A673 (cell line): ENCODE measurements around the gene APOA4. TPM values are rescaled to one million over a fixed set of nuclear protein-coding genes. Genes with fewer than 3 reads are reported as not detected.

Experiments
- BruUV-seq: library from RNA; stranded (reverse); fragments of 400-500 nt; replicated peaks from 2 replicates; lab custom pipeline; 2021; lab: Mats Ljungman, UMichigan
- CTCF ChIA-PET: fragments of 300-600 bp; sonication (Branson Sonifier 250); formaldehyde crosslinking; loops from one replicate; lab custom pipeline; 2022; ENCODE audit warnings: antibody characterized with exemption; lab: Charles Lee
- POLR2A ChIA-PET: fragments of 300-600 bp; sonication (Branson Sonifier 250); formaldehyde crosslinking; loops from one replicate; lab custom pipeline; 2022; ENCODE audit warnings: antibody characterized with exemption; ENCODE audit not compliant: low non-redundant PET; lab: Charles Lee
- DNase-seq: peaks from one replicate; pipeline ENCODE4 v3.0.0-alpha.2; 2015; ENCODE audit warnings: low spot score
- H3K27ac ChIP-seq: fragments of 200-600 bp; sonication (generic); 2 replicates; pipeline ENCODE4 v1.5.1; 2016; ENCODE audit warnings: mixed run types, low read depth, mild to moderate bottlenecking, mixed read lengths, antibody characterized with exemption, low read length; ENCODE audit not compliant: poor library complexity, severe bottlenecking
- H3K27me3 ChIP-seq: fragments of 200-600 bp; sonication (generic); replicated peaks from 2 replicates; pipeline ENCODE4 v1.6.1; 2017; ENCODE audit warnings: mixed run types, low read depth, mild to moderate bottlenecking, mixed read lengths, antibody characterized with exemption, low read length; ENCODE audit not compliant: insufficient read depth, poor library complexity
- H3K36me3 ChIP-seq: fragments of 200-600 bp; sonication (generic); 2 replicates; pipeline ENCODE4 v1.6.1; 2016; ENCODE audit warnings: mixed run types, mild to moderate bottlenecking, mixed read lengths, antibody characterized with exemption, low read length; ENCODE audit not compliant: insufficient read depth, poor library complexity, severe bottlenecking
- H3K4me1 ChIP-seq: fragments of 200-600 bp; sonication (generic); 2 replicates; pipeline ENCODE4 v1.6.1; 2017; ENCODE audit warnings: mixed run types, mild to moderate bottlenecking, mixed read lengths, antibody characterized with exemption, low read length; ENCODE audit not compliant: insufficient read depth, poor library complexity, severe bottlenecking
- H3K4me3 ChIP-seq: fragments of 200-600 bp; sonication (generic); 2 replicates; pipeline ENCODE4 v1.5.1; 2016; ENCODE audit warnings: low read depth, mixed run types, mild to moderate bottlenecking, mixed read lengths, low read length; ENCODE audit not compliant: poor library complexity, severe bottlenecking
- H3K9me3 ChIP-seq: fragments of 200-600 bp; sonication (generic); 2 replicates; pipeline ENCODE4 v1.6.1; 2016; ENCODE audit warnings: mixed run types, low read depth, mild to moderate bottlenecking, mixed read lengths, antibody characterized with exemption, low read length; ENCODE audit not compliant: poor library complexity, severe bottlenecking
- EZH2 ChIP-seq: fragments of 200-600 bp; sonication (generic); IDR thresholded peaks from 2 replicates; pipeline ENCODE4 v1.6.1; 2017; ENCODE audit warnings: borderline replicate concordance, low read depth, mild to moderate bottlenecking, mixed read lengths, antibody characterized with exemption, low read length; ENCODE audit not compliant: poor library complexity, severe bottlenecking
- intact Hi-C: fragments of 100-400 bp; cut with micrococcal nuclease; formaldehyde crosslinking; loops from one replicate; pipeline ENCODE4 v1.10.0; 2022; ENCODE audit not compliant: unreplicated experiment
- total RNA-seq: library from RNA; stranded (reverse); gene quantifications from 2 replicates; pipeline ENCODE4 v1.2.3, GENCODE V29; 2021
- TF ChIP-seq, protein P1 (sequence below): fragments of 300-800, 200-600 bp; sonication (generic); conservative IDR thresholded peaks from 2 replicates; pipeline ENCODE4 v1.5.1; 2017; ENCODE audit warnings: low read depth, mild to moderate bottlenecking, antibody characterized with exemption, low read length, moderate library complexity, mixed read lengths

APOA4 gene
- total RNA-seq, 1 experiment from 2014 or later: not detected

GRCh38 chr11:116831790-116832349 is 8.8 kb upstream of the APOA4 start:
- H3K4me3 ChIP-seq: no peak overlapping the region
- intact Hi-C loops: no loop called here
- H3K27ac ChIP-seq: no peak overlapping the region
- H3K27me3 ChIP-seq: no peaks in the 10 kb centered on the region
- H3K9me3 ChIP-seq: no peaks in the 10 kb centered on the region
- H3K4me1 ChIP-seq: peaks cover 12% of the 10 kb centered on the region
- no peak for DNase-seq
- ChIA-PET CTCF (no interaction called here), POLR2A (no interaction called here)
- no peaks in the 10 kb centered on the region for H3K36me3 ChIP-seq
- TF ChIP-seq, protein P1, sequence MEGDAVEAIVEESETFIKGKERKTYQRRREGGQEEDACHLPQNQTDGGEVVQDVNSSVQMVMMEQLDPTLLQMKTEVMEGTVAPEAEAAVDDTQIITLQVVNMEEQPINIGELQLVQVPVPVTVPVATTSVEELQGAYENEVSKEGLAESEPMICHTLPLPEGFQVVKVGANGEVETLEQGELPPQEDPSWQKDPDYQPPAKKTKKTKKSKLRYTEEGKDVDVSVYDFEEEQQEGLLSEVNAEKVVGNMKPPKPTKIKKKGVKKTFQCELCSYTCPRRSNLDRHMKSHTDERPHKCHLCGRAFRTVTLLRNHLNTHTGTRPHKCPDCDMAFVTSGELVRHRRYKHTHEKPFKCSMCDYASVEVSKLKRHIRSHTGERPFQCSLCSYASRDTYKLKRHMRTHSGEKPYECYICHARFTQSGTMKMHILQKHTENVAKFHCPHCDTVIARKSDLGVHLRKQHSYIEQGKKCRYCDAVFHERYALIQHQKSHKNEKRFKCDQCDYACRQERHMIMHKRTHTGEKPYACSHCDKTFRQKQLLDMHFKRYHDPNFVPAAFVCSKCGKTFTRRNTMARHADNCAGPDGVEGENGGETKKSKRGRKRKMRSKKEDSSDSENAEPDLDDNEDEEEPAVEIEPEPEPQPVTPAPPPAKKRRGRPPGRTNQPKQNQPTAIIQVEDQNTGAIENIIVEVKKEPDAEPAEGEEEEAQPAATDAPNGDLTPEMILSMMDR: no peak
- no peak for TF ChIP-seq EZH2
- no TSS peak for BruUV-seq

DNA sequence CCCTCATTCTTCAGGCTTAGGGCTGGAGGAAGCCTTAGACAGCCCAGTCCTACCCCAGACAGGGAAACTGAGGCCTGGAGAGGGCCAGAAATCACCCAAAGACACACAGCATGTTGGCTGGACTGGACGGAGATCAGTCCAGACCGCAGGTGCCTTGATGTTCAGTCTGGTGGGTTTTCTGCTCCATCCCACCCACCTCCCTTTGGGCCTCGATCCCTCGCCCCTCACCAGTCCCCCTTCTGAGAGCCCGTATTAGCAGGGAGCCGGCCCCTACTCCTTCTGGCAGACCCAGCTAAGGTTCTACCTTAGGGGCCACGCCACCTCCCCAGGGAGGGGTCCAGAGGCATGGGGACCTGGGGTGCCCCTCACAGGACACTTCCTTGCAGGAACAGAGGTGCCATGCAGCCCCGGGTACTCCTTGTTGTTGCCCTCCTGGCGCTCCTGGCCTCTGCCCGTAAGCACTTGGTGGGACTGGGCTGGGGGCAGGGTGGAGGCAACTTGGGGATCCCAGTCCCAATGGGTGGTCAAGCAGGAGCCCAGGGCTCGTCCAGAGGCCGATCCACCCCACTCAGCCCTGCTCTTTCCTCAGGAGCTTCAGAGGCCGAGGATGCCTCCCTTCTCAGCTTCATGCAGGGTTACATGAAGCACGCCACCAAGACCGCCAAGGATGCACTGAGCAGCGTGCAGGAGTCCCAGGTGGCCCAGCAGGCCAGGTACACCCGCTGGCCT is 7.2 kb upstream of the APOA4 start:
- Histone ChIP-seq H3K4me1 (peaks cover 9% of the 10 kb centered on the region), H3K27me3 (no peaks in the 10 kb centered on the region), H3K27ac (no peak overlapping the region), H3K4me3 (no peak overlapping the region), H3K36me3 (no peaks in the 10 kb centered on the region), H3K9me3 (no peaks in the 10 kb centered on the region)
- TF ChIP-seq, protein P1: no peak
- TF ChIP-seq EZH2: no peak
- ChIA-PET CTCF (no interaction called here), POLR2A (no interaction called here)
- BruUV-seq: no TSS peak
- no peak for DNase-seq
- intact Hi-C loops: no loop called here

- no peak for TF ChIP-seq EZH2
- TF ChIP-seq, protein P1: no peak
- no TSS peak for BruUV-seq
Measured at GRCh38 chr11:116829525-116830183, 6.5 kb upstream of the APOA4 start, which contains the start of gene APOC3. APOC3 (plus strand) TSS chr11:116829907; CDS start chr11:116830583, 676 bp downstream.

More at GRCh38 chr11:116829525-116830183, 6.5 kb upstream of the APOA4 start, which contains the start of gene APOC3:
- Histone ChIP-seq H3K4me3 (no peak within 1 kb of the TSS), H3K27ac (no peak within 1 kb of the TSS), H3K36me3 (no peaks in the 10 kb centered on the region), H3K27me3 (no peaks in the 10 kb centered on the region), H3K4me1 (peaks cover 6% of the 10 kb centered on the region), H3K9me3 (no peaks in the 10 kb centered on the region)
- POLR2A ChIA-PET: no interaction called here
- CTCF ChIA-PET: no interaction called here
- DNase-seq: peak; percentile 30
- intact Hi-C loops: no loop called here
